ENCODE results near the gene LHPP. TPM values are rescaled to one million over a fixed set of nuclear protein-coding genes. Genes with fewer than 3 reads are reported as not detected.
A peak's percentile ranks its signal among the peaks of the same experiment; 100 is the strongest.

Gene LHPP
- total and polyA plus RNA-seq, 4 experiments from 2014 or later, result 17.9 to 22.4 (median 19.2) TPM

DNA sequence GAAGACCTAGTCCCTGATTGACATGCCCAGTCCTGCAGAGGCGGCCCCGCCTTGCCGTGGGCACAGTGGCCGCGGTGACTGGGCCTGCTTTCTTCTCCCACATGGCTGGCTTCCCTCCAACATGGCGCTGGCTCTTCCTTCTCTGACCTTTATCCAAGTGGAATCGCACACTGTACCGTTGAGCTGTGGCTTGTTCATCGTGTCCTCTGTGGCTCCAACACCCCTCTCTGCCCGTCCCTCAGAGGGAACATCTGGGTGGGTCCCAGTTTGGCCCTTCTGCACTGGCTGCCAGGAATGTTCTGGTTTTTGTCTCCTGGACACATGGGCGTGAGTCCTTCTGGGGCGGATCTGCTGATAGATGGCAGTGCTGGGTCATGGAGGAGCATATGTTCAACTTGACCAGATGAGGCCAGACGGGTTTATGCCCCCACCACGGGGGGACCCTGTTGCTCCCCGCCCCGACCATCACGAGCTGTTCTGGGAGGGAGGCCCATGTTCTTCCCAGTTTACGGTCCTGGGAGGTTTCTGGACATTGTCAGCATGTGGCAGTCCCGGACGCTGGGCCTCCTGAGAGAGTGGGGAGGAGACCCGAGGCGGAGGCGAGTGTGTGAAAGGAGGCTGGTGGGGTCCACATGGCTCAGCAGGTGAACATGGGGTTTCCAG, 63.5 kb downstream of the LHPP start:
- H3K36me3 ChIP-seq (ENCODE audit: insufficient read depth, low read length), result no peaks in the 10 kb centered on the region
- Mint-ChIP-seq H3K4me1 (peaks cover under 1 to 1% (median under 1%) of the 10 kb centered on the region in 4 donors), H3K36me3 (no peaks in the 10 kb centered on the region), H3K27ac (peak overlapping the region in 2 of 7 donors; percentile 22 to 30), H3K27me3 (no peaks in the 10 kb centered on the region), H3K9me3 (no peaks in the 10 kb centered on the region), H3K4me3 (no peak overlapping the region)
- ChIA-PET POLR2A (ENCODE audit: partially characterized antibody) (no interaction called here), CTCF (ENCODE audit: partially characterized antibody) (interaction anchor here (6.6 kb wide), 1 partner anchor 222 kb away, joined by 100 read pairs; no protein-coding TSS in a partner anchor)
- no peak for DNase-seq
- H3K27me3 ChIP-seq (ENCODE audit: insufficient read depth, low read length), result no peaks in the 10 kb centered on the region
- no peak overlapping the region for H3K27ac ChIP-seq (ENCODE audit: low read depth, low read length)
- H3K9me3 ChIP-seq (ENCODE audit: control insufficient read depth in 1 of 2, low read length in 2 of 2), result no peaks in the 10 kb centered on the region
- H3K4me3 ChIP-seq (ENCODE audit: low read length in 2 of 2), result no peak overlapping the region
- intact Hi-C loops (cut with micrococcal nuclease), result no loop called here
- H3K4me1 ChIP-seq (ENCODE audit: insufficient read depth, low read length), result peaks cover 3% of the 10 kb centered on the region

DNA sequence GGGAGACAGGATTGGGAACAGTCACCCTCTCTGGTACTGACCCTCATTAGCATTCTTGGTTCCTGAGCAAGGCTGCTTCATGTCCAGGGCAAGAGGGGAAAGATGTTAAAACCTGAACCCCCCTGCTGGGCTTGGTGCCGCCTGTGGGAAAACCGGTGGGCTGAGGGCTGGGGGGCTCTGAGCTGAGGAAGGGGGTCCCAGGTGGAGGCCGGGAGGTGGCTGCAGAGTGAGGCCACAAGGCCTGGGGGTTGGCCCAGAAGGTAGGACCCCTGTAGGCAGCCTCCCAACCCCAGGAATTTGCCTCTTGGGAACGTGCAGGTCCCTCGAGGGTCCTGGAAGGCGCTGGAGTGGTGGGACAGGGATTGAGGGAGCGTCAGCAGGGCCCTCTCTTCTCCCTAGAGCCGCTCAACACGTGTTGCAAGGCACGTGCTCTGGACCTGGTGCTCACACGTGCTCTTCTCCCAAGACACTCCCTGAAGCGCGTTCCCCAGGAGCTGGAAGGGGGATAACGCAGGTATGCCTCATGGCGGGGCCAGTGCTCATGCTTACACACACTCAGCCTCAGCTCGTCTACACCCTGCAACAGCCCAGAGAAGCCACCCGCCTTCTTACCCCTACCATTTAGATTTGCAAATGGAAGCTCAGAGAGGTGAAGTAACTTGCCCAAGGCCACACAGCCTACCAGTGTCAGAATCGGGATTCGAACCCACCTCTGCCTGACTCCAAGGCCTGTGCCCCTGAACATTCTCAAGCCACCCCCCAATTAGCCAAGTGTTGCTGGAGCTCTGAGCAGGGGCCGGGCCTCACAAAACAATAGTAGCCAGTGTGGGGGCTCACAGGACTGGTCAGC, 64.4 kb downstream of the LHPP start:
- Mint-ChIP-seq H3K4me3 (no peak overlapping the region), H3K27me3 (no peaks in the 10 kb centered on the region), H3K4me1 (peaks cover 3 to 5% (median 4%) of the 10 kb centered on the region in 4 donors), H3K9me3 (no peaks in the 10 kb centered on the region), H3K36me3 (no peaks in the 10 kb centered on the region), H3K27ac (peak overlapping the region in 1 of 7 donors; percentile 30)
- DNase-seq, result no peak
- intact Hi-C loops (cut with micrococcal nuclease), result no loop called here
- ChIA-PET POLR2A (ENCODE audit: partially characterized antibody) (no interaction called here), CTCF (ENCODE audit: partially characterized antibody) (interaction anchor here (3.7 to 6.6 kb wide), 2 partner anchors 216 to 222 kb away, joined by 11 to 100 read pairs; no protein-coding TSS in a partner anchor)
- no peak overlapping the region for H3K4me3 ChIP-seq (ENCODE audit: low read length in 2 of 2)
- H3K36me3 ChIP-seq (ENCODE audit: insufficient read depth, low read length), result no peaks in the 10 kb centered on the region
- H3K27me3 ChIP-seq (ENCODE audit: insufficient read depth, low read length), result no peaks in the 10 kb centered on the region
- H3K27ac ChIP-seq (ENCODE audit: low read depth, low read length), result no peak overlapping the region
- no peaks in the 10 kb centered on the region for H3K9me3 ChIP-seq (ENCODE audit: control insufficient read depth in 1 of 2, low read length in 2 of 2)
- peaks cover 8% of the 10 kb centered on the region for H3K4me1 ChIP-seq (ENCODE audit: insufficient read depth, low read length)

- intact Hi-C loops (cut with micrococcal nuclease), result no loop called here
- Mint-ChIP-seq H3K4me3 (no peak overlapping the region), H3K27ac (no peak overlapping the region), H3K9me3 (no peaks in the 10 kb centered on the region), H3K27me3 (no peaks in the 10 kb centered on the region), H3K36me3 (no peaks in the 10 kb centered on the region), H3K4me1 (peaks cover 3 to 5% (median 4%) of the 10 kb centered on the region in 4 donors)
- POLR2A ChIA-PET (ENCODE audit: partially characterized antibody), result no interaction called here
- Histone ChIP-seq H3K4me1 (ENCODE audit: insufficient read depth, low read length) (peaks cover 8% of the 10 kb centered on the region), H3K27ac (ENCODE audit: low read depth, low read length) (no peak overlapping the region), H3K4me3 (ENCODE audit: low read length in 2 of 2) (no peak overlapping the region), H3K9me3 (ENCODE audit: control insufficient read depth in 1 of 2, low read length in 2 of 2) (no peaks in the 10 kb centered on the region), H3K36me3 (ENCODE audit: insufficient read depth, low read length) (no peaks in the 10 kb centered on the region), H3K27me3 (ENCODE audit: insufficient read depth, low read length) (no peaks in the 10 kb centered on the region)
- CTCF ChIA-PET (ENCODE audit: partially characterized antibody), result interaction anchor here (3.7 to 6.6 kb wide), 2 partner anchors 215 to 221 kb away, joined by 11 to 100 read pairs; no protein-coding TSS in a partner anchor
- no peak for DNase-seq
Observed at GRCh38 chr10:124526621-124527267, 65.1 kb downstream of the LHPP start.

DNA sequence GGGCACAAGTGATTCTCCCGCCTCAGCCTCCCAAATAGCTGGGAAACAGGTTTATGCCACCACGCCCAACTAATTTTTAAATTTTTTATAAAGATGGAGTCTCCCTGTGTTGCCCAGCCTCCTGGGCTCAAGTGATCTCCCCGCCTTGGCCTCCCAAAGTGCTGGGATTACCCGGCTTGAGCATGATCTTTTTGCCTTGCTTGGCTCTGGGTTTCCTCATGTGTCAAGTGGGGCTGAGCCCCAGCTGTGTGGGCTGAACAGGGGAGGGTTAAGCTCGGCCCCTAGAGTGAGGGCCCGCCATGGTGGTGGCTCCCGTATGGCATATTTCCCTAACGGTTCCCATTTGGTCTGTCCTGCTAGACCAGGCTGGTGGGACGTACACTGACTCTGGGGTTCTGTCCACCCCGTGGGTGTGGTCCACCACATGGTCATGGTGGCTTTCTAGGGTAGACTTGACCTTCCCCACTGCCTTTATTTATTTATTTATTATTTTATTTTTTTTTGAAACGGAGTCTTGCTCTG, 66.3 kb downstream of the LHPP start:
- H3K4me1 Mint-ChIP-seq, result peaks cover 3 to 5% (median 4%) of the 10 kb centered on the region in 4 donors
- intact Hi-C loops (cut with micrococcal nuclease), result no loop called here
- no peak overlapping the region for H3K27ac Mint-ChIP-seq
- no peak for DNase-seq
- H3K4me1 ChIP-seq (ENCODE audit: insufficient read depth, low read length), result peaks cover 8% of the 10 kb centered on the region
- H3K36me3 Mint-ChIP-seq, result no peaks in the 10 kb centered on the region
- H3K4me3 ChIP-seq (ENCODE audit: low read length in 2 of 2), result no peak overlapping the region
- no peaks in the 10 kb centered on the region for H3K9me3 ChIP-seq (ENCODE audit: control insufficient read depth in 1 of 2, low read length in 2 of 2)
- H3K27me3 ChIP-seq (ENCODE audit: insufficient read depth, low read length), result no peaks in the 10 kb centered on the region
- H3K4me3 Mint-ChIP-seq, result no peak overlapping the region
- no peak overlapping the region for H3K27ac ChIP-seq (ENCODE audit: low read depth, low read length)
- no peaks in the 10 kb centered on the region for H3K36me3 ChIP-seq (ENCODE audit: insufficient read depth, low read length)
- H3K9me3 Mint-ChIP-seq, result no peaks in the 10 kb centered on the region
- POLR2A ChIA-PET (ENCODE audit: partially characterized antibody), result no interaction called here
- H3K27me3 Mint-ChIP-seq, result no peaks in the 10 kb centered on the region
- CTCF ChIA-PET (ENCODE audit: partially characterized antibody), result interaction anchor here (1.6 to 6.6 kb wide), 3 partner anchors 214 to 296 kb away, joined by 4 to 100 read pairs (median 11); no protein-coding TSS in a partner anchor

- H3K27ac ChIP-seq (ENCODE audit: low read depth, low read length), result no peak overlapping the region
- intact Hi-C loops (cut with micrococcal nuclease), result loop anchor here (1.0 kb wide), 3 partner anchors 212 to 298 kb away; no protein-coding TSS in a partner anchor
- H3K36me3 ChIP-seq (ENCODE audit: insufficient read depth, low read length), result no peaks in the 10 kb centered on the region
- H3K27me3 ChIP-seq (ENCODE audit: insufficient read depth, low read length), result no peaks in the 10 kb centered on the region
- Mint-ChIP-seq H3K36me3 (no peaks in the 10 kb centered on the region), H3K27me3 (no peaks in the 10 kb centered on the region), H3K4me3 (no peak overlapping the region), H3K9me3 (no peaks in the 10 kb centered on the region), H3K4me1 (peaks cover 3 to 5% (median 4%) of the 10 kb centered on the region in 4 donors), H3K27ac (no peak overlapping the region)
- POLR2A ChIA-PET (ENCODE audit: partially characterized antibody), result interaction anchor here (0.7 to 2.1 kb wide), 4 partner anchors 212 to 216 kb away, joined by 3 to 10 read pairs (median 4); partner anchors contain the start of gene FAM53B
- H3K4me1 ChIP-seq (ENCODE audit: insufficient read depth, low read length), result peaks cover 8% of the 10 kb centered on the region
- no peak for DNase-seq
- CTCF ChIA-PET (ENCODE audit: partially characterized antibody), result interaction anchor here (0.7 to 6.6 kb wide), 21 partner anchors 9 to 303 kb away, joined by 3 to 100 read pairs (median 4); no protein-coding TSS in a partner anchor
- no peaks in the 10 kb centered on the region for H3K9me3 ChIP-seq (ENCODE audit: control insufficient read depth in 1 of 2, low read length in 2 of 2)
- no peak overlapping the region for H3K4me3 ChIP-seq (ENCODE audit: low read length in 2 of 2)
Observed at GRCh38 chr10:124529661-124530214, 68.1 kb downstream of the LHPP start.

DNA sequence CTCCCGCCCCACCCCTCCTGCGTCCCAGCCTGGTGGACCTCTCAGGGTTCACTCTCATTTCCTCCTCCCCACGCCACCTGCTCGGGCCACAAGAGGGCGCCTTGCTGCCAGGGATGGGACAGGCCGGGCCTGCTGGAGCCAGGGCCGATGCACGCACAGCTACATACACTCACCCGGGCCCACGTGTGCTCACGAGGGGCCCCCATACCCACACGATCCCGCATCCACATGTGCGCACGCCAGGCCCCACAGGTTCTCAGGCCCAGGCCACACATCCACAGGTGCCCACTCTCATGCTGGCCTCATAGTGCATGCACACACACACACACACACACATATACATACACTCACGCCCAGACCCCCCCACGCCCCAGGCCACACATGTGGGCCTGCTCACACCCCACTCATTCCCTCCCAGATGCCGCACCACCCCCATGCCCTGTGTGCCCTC, 68.6 kb downstream of the LHPP start:
- POLR2A ChIA-PET (ENCODE audit: partially characterized antibody), result interaction anchor here (0.6 to 2.1 kb wide), 6 partner anchors 117 to 297 kb away, joined by 3 to 10 read pairs (median 4); partner anchors contain the start of gene FAM53B
- CTCF ChIA-PET (ENCODE audit: partially characterized antibody), result interaction anchor here (0.5 to 6.6 kb wide), 21 partner anchors 9 to 302 kb away, joined by 3 to 100 read pairs (median 4); no protein-coding TSS in a partner anchor
- Mint-ChIP-seq H3K36me3 (no peaks in the 10 kb centered on the region), H3K27me3 (no peaks in the 10 kb centered on the region), H3K4me3 (peak overlapping the region in 4 of 8 donors; percentile 6 to 75 (median 42)), H3K9me3 (no peaks in the 10 kb centered on the region), H3K4me1 (peaks cover 3 to 5% (median 4%) of the 10 kb centered on the region in 4 donors), H3K27ac (peak overlapping the region in 2 of 7 donors; percentile 81 to 82)
- intact Hi-C loops (cut with micrococcal nuclease), result loop anchor here (1.0 kb wide), 3 partner anchors 211 to 297 kb away; no protein-coding TSS in a partner anchor
- peak; percentile 81 to 84 (median 82) for DNase-seq
- no peak overlapping the region for H3K4me3 ChIP-seq (ENCODE audit: low read length in 2 of 2)
- H3K27me3 ChIP-seq (ENCODE audit: insufficient read depth, low read length), result no peaks in the 10 kb centered on the region
- no peaks in the 10 kb centered on the region for H3K9me3 ChIP-seq (ENCODE audit: control insufficient read depth in 1 of 2, low read length in 2 of 2)
- H3K36me3 ChIP-seq (ENCODE audit: insufficient read depth, low read length), result no peaks in the 10 kb centered on the region
- H3K27ac ChIP-seq (ENCODE audit: low read depth, low read length), result no peak overlapping the region
- peaks cover 8% of the 10 kb centered on the region for H3K4me1 ChIP-seq (ENCODE audit: insufficient read depth, low read length)

All from CD4-positive, alpha-beta memory T cell (primary cell).